ENCODE results near the gene PHF12.

DNA sequence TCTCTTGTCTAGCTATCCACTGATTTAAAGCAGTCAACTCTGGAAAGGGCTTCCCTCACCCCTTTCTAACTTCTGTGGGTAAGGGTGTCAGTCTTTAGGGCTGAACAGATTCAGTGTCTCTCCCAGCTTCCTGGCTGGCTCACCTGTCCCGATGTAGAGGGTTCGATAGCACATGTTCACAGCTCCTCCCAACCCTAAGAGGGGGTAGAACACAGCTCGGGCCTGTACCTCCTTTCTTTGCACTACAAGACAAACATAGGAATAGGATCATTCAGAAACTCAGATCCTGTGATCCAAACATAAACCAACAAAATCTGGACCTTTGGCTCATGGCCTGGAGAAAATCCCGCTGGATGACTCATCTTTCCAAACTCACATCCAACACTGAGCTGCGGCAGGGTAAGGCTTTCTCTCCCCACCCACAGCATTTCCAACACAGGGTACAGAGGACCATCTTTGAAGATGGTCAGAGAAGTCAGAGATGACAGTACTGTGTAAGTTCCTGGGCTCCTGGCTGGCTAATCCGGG is 42.6 kb downstream of the PHF12 start:
- TF ChIP-seq POLR2A (IDR thresholded peaks at IDR 0.05): no peak
- TF ChIP-seq, protein P1, sequence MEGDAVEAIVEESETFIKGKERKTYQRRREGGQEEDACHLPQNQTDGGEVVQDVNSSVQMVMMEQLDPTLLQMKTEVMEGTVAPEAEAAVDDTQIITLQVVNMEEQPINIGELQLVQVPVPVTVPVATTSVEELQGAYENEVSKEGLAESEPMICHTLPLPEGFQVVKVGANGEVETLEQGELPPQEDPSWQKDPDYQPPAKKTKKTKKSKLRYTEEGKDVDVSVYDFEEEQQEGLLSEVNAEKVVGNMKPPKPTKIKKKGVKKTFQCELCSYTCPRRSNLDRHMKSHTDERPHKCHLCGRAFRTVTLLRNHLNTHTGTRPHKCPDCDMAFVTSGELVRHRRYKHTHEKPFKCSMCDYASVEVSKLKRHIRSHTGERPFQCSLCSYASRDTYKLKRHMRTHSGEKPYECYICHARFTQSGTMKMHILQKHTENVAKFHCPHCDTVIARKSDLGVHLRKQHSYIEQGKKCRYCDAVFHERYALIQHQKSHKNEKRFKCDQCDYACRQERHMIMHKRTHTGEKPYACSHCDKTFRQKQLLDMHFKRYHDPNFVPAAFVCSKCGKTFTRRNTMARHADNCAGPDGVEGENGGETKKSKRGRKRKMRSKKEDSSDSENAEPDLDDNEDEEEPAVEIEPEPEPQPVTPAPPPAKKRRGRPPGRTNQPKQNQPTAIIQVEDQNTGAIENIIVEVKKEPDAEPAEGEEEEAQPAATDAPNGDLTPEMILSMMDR (IDR thresholded peaks at IDR 0.05): no peak

All from Peyer's patch (tissue), 4 donors.